B cell (primary cell): ENCODE data around the gene NNT. TPM values are rescaled to one million over a fixed set of nuclear protein-coding genes. Genes with fewer than 3 reads are reported as not detected.

Experiments used
- ATAC-seq: fragments of 200-7000 bp; cut with Tn5 transposase; one replicate; pipeline ENCODE4 v1.10.0; 2021; ENCODE audit warnings: low read depth, mild to moderate bottlenecking, moderate number of reproducible peaks, moderate library complexity
- CTCF ChIA-PET: fragments of 350-600 bp; sonication (Branson Sonifier 250); formaldehyde crosslinking; loops from one replicate; lab custom pipeline; 2021; ENCODE audit warnings: antibody characterized with exemption, inconsistent platforms; lab: Charles Lee
- POLR2A ChIA-PET: fragments of 350-600 bp; sonication (Branson Sonifier 250); formaldehyde crosslinking; loops from one replicate; lab custom pipeline; 2021; ENCODE audit warnings: antibody characterized with exemption; lab: Charles Lee
- DNase-seq: peaks from one replicate; pipeline ENCODE4 v3.0.0; 2013
- H2AFZ ChIP-seq: 2 replicates; pipeline ENCODE4 v1.6.1; 2012; ENCODE audit warnings: mild to moderate bottlenecking, low read depth, low read length; ENCODE audit not compliant: insufficient read depth, poor library complexity, severe bottlenecking
- H3K27ac ChIP-seq, 2 donors: 1 replicate in 1 of 2; 2 replicates in 1 of 2; pipeline ENCODE4 v1.5.1; 2012 to 2013; ENCODE audit warnings: low read length in 2 of 2, mild to moderate bottlenecking in 2 of 2, moderate library complexity in 1 of 2
- H3K27me3 ChIP-seq, 4 experiments: fragments of 200-600 bp in 1 of 4; sonication (generic) in 1 of 4; replicated peaks in 1 of 4; 1 replicate in 2 of 4; 2 replicates in 2 of 4; pipeline versions ENCODE4 v1.6.1 to v1.7.0; 2013 to 2016; ENCODE audit warnings: low read length in 3 of 4, mild to moderate bottlenecking in 2 of 4, mixed read lengths in 1 of 4, moderate library complexity in 1 of 4; ENCODE audit not compliant: insufficient read depth in 4 of 4, control insufficient read depth in 3 of 4; ENCODE audit errors: control extremely low read depth in 1 of 4
- H3K36me3 ChIP-seq, 2 experiments: replicated peaks in 1 of 2; 1 replicate in 1 of 2; 2 replicates in 1 of 2; pipeline versions ENCODE4 v1.6.1 to v1.7.1; 2013; ENCODE audit warnings: low read length in 1 of 2; ENCODE audit not compliant: insufficient read depth in 2 of 2, control insufficient read depth in 1 of 2; ENCODE audit errors: control extremely low read depth in 1 of 2, extremely low read depth in 1 of 2
- H3K4me1 ChIP-seq, 2 donors: fragments of 200-600 bp in 1 of 2; sonication (generic) in 1 of 2; 1 replicate in 1 of 2; 2 replicates in 1 of 2; pipeline versions ENCODE4 v1.5.1 to v1.6.1; 2013 to 2017; ENCODE audit warnings: low read length in 2 of 2; ENCODE audit not compliant: control insufficient read depth in 2 of 2, insufficient read depth in 2 of 2
- H3K4me2 ChIP-seq: replicated peaks from 2 replicates; pipeline ENCODE3; 2012; ENCODE audit warnings: mild to moderate bottlenecking, low read depth, low read length; ENCODE audit not compliant: poor library complexity, severe bottlenecking
- H3K4me3 ChIP-seq, 5 experiments: fragments of 200-600 bp in 1 of 5; sonication (generic) in 1 of 5; 1 replicate in 3 of 5; 2 replicates in 2 of 5; pipeline versions ENCODE4 v1.5.1 to v1.7.0; 2011 to 2016; ENCODE audit warnings: low read length in 4 of 5, mild to moderate bottlenecking in 4 of 5, low read depth in 2 of 5, control low read depth in 1 of 5, moderate library complexity in 1 of 5; ENCODE audit not compliant: insufficient read depth in 1 of 5; ENCODE audit errors: control extremely low read depth in 1 of 5, extremely low read depth in 1 of 5
- H3K79me2 ChIP-seq: fragments of 200-600 bp; sonication (generic); one replicate; pipeline ENCODE4 v1.6.0; 2016; ENCODE audit warnings: low read length; ENCODE audit not compliant: control insufficient read depth, insufficient read depth
- H3K9ac ChIP-seq: fragments of 200-600 bp; sonication (generic); 2 replicates; pipeline ENCODE4 v1.6.1; 2017; ENCODE audit warnings: mild to moderate bottlenecking, low read length, moderate library complexity
- H3K9me3 ChIP-seq, 3 donors: one replicate each; pipeline versions ENCODE4 v1.6.1 to v1.7.1; 2013; ENCODE audit warnings: low read length in 2 of 3; ENCODE audit not compliant: control insufficient read depth in 2 of 3, insufficient read depth in 1 of 3; ENCODE audit errors: control extremely low read depth in 1 of 3
- H4K20me1 ChIP-seq: 2 replicates; pipeline ENCODE4 v1.6.0; 2012; ENCODE audit warnings: mild to moderate bottlenecking, low read length; ENCODE audit not compliant: insufficient read depth, control insufficient read depth, poor library complexity, severe bottlenecking
- H3K27ac Mint-ChIP-seq: one replicate; pipeline ENCODE4 v1.8.0; 2021; ENCODE audit warnings: mixed read lengths
- H3K27me3 Mint-ChIP-seq: one replicate; pipeline ENCODE4 v1.8.0; 2021; ENCODE audit warnings: mixed read lengths
- H3K4me1 Mint-ChIP-seq: one replicate; pipeline ENCODE4 v1.8.0; 2021; ENCODE audit warnings: mixed read lengths
- H3K4me3 Mint-ChIP-seq: one replicate; pipeline ENCODE4 v1.8.0; 2021; ENCODE audit warnings: mixed read lengths
- H3K9me3 Mint-ChIP-seq: one replicate; pipeline ENCODE4 v1.8.0; 2022; ENCODE audit warnings: mixed read lengths; ENCODE audit not compliant: insufficient read depth
- EZH2 ChIP-seq: IDR thresholded peaks from 2 replicates; pipeline ENCODE4 v1.6.1; 2012; ENCODE audit warnings: borderline replicate concordance, low read depth, mild to moderate bottlenecking, moderate library complexity, low read length; ENCODE audit not compliant: insufficient read depth, poor library complexity, severe bottlenecking
- WGBS: methylation state at CpG from one replicate; pipeline ENCODE4 v1.1.5; 2013; ENCODE audit warnings: missing lambda C conversion rate; ENCODE audit not compliant: insufficient coverage; 5-methylcytosine and 5-hydroxymethylcytosine counted together
- intact Hi-C: fragments of 100-400 bp; cut with micrococcal nuclease; formaldehyde crosslinking; loops from one replicate; pipeline ENCODE4 v1.10.0; 2022
- polyA plus RNA-seq: library from polyadenylated mRNA; depleted of rRNA; stranded (reverse); fragments of >200 nt; gene quantifications from 2 replicates; pipeline ENCODE4 v1.2.3, GENCODE V29; 2012
- total RNA-seq, 2 donors: library from RNA; stranded (reverse); fragments of 120-200 nt in 1 of 2; gene quantifications; 1 replicate in 1 of 2; 2 replicates in 1 of 2; pipeline versions ENCODE4 v1.2.3 to v1.2.4, GENCODE V29; 2013 to 2022
- TF ChIP-seq, protein P1 (sequence below): fragments of 200-600 bp; IDR thresholded peaks from one replicate; pipeline ENCODE4 v1.8.0; 2022; ENCODE audit warnings: antibody characterized with exemption, mild to moderate bottlenecking

NNT gene
- total and polyA plus RNA-seq, 2 donors (not counting 1 experiment from before 2014, with no cell fraction given), result 17.8 to 61.1 TPM

- no peaks in the 10 kb centered on the region for H4K20me1 ChIP-seq
- H3K27me3 ChIP-seq, result no peaks in the 10 kb centered on the region
- CTCF ChIA-PET, result no interaction called here
- peaks cover 0 to 7% (median 5%) of the 10 kb centered on the region in 3 donors for H3K9me3 ChIP-seq
- no peak overlapping the region for H3K4me2 ChIP-seq
- H3K79me2 ChIP-seq, result no peaks in the 10 kb centered on the region
- no peak for ATAC-seq
- no peak overlapping the region for H3K4me3 ChIP-seq
- intact Hi-C loops, result no loop called here
- H2AFZ ChIP-seq, result no peak overlapping the region
- Mint-ChIP-seq H3K4me3 (no peak overlapping the region), H3K4me1 (no peaks in the 10 kb centered on the region), H3K27me3 (no peaks in the 10 kb centered on the region), H3K9me3 (peaks cover 2% of the 10 kb centered on the region), H3K27ac (no peak overlapping the region)
- TF ChIP-seq, protein P1, sequence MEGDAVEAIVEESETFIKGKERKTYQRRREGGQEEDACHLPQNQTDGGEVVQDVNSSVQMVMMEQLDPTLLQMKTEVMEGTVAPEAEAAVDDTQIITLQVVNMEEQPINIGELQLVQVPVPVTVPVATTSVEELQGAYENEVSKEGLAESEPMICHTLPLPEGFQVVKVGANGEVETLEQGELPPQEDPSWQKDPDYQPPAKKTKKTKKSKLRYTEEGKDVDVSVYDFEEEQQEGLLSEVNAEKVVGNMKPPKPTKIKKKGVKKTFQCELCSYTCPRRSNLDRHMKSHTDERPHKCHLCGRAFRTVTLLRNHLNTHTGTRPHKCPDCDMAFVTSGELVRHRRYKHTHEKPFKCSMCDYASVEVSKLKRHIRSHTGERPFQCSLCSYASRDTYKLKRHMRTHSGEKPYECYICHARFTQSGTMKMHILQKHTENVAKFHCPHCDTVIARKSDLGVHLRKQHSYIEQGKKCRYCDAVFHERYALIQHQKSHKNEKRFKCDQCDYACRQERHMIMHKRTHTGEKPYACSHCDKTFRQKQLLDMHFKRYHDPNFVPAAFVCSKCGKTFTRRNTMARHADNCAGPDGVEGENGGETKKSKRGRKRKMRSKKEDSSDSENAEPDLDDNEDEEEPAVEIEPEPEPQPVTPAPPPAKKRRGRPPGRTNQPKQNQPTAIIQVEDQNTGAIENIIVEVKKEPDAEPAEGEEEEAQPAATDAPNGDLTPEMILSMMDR, result no peak
- TF ChIP-seq EZH2, result no peak
- DNase-seq, result no peak
- no peaks in the 10 kb centered on the region for H3K4me1 ChIP-seq
- no CpG with 5 or more reads among the region's 3 CpGs for WGBS
- POLR2A ChIA-PET, result no interaction called here
- no peak overlapping the region for H3K27ac ChIP-seq
- peaks cover 13 to 45% of the 10 kb centered on the region in 2 experiments for H3K36me3 ChIP-seq
- no peak overlapping the region for H3K9ac ChIP-seq
These were observed 98.2 kb downstream of the NNT start for GRCh38 chr5:43701227-43701626.

DNA sequence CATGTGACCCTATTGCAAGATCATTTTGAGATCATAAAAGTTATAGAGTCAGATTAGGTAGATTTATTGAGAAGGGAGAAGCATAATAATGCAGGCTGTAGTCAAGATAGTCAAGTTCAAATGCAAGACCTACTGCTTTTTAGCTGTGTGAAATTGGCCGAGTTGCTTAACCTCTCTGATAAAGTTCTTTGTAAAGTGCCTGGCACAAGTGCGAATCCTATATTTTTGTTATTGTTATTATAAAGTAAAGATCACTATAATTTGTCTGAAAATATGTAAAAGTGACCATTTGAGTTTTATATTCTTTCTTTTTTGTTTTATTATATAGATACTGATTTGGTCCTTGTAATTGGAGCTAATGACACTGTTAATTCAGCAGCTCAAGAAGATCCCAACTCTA lies 99.3 kb downstream of the NNT start:
- CTCF ChIA-PET, result no interaction called here
- no peaks in the 10 kb centered on the region for H3K4me1 Mint-ChIP-seq
- Histone ChIP-seq H3K4me2 (no peak overlapping the region), H3K9me3 (no peaks in the 10 kb centered on the region), H3K27me3 (no peaks in the 10 kb centered on the region), H3K4me3 (no peak overlapping the region), H3K27ac (no peak overlapping the region), H3K4me1 (no peaks in the 10 kb centered on the region), H3K36me3 (peaks cover 13 to 37% of the 10 kb centered on the region in 2 experiments), H2AFZ (no peak overlapping the region), H3K9ac (no peak overlapping the region), H4K20me1 (no peaks in the 10 kb centered on the region), H3K79me2 (no peaks in the 10 kb centered on the region)
- H3K27me3 Mint-ChIP-seq, result no peaks in the 10 kb centered on the region
- POLR2A ChIA-PET, result no interaction called here
- H3K27ac Mint-ChIP-seq, result no peak overlapping the region
- no peak for ATAC-seq
- no peak for TF ChIP-seq EZH2
- TF ChIP-seq, protein P1, result no peak
- no peak overlapping the region for H3K4me3 Mint-ChIP-seq
- no peak for DNase-seq
- WGBS, result no CpG with 5 or more reads among the region's 2 CpGs
- peaks cover 2% of the 10 kb centered on the region for H3K9me3 Mint-ChIP-seq
- intact Hi-C loops, result no loop called here
